Astrocyte (in vitro differentiated cells and primary cell): ENCODE measurements around the gene CPNE2.
"Not testable (repeated sequence)": the region's sequence is repeated elsewhere in the genome, so short reads cannot be mapped to it uniquely, and the experiment has no call there.

ENCODE experiments used
- CTCF ChIP-seq: IDR thresholded peaks from 2 replicates; pipeline ENCODE4 v1.5.1; 2011; ENCODE audit warnings: low read depth, mild to moderate bottlenecking, inconsistent platforms, low read length, moderate library complexity; ENCODE audit not compliant: insufficient read depth
- EZH2 ChIP-seq: IDR thresholded peaks from 2 replicates; pipeline ENCODE4 v1.6.1; 2012; ENCODE audit warnings: mild to moderate bottlenecking, low read length, inconsistent platforms; ENCODE audit not compliant: insufficient read depth

GRCh38 chr16:57063189-57063588, 29.2 kb upstream of the CPNE2 start:
- TF ChIP-seq CTCF, EZH2: not testable (repeated sequence)
